Medulla oblongata (tissue), 1 donor: Measurements from ENCODE around the gene SLC46A2.

Experiments used
- DNase-seq: peaks from one replicate; pipeline ENCODE4 v3.0.0-alpha.2; 2015; ENCODE audit errors: extremely low spot score

Gene SLC46A2

GRCh38 chr9:112885324-112885723 lies 5.4 kb downstream of the SLC46A2 start:
- DNase-seq = no peak

GRCh38 chr9:112884721-112885120 lies 6.0 kb downstream of the SLC46A2 start:
- no peak for DNase-seq

- DNase-seq = no peak
Measured at GRCh38 chr9:112884101-112884500, 6.6 kb downstream of the SLC46A2 start.

GRCh38 chr9:112881331-112881730 lies 9.3 kb downstream of the SLC46A2 start:
- no peak for DNase-seq

GRCh38 chr9:112880650-112881049 lies 10.0 kb downstream of the SLC46A2 start:
- no peak for DNase-seq

GRCh38 chr9:112878752-112879151 lies 11.9 kb downstream of the SLC46A2 start:
- no peak for DNase-seq

- DNase-seq = no peak
Measured at GRCh38 chr9:112873773-112874405, 16.8 kb downstream of the SLC46A2 start.

GRCh38 chr9:112872019-112872418 lies 18.7 kb downstream of the SLC46A2 start:
- DNase-seq = no peak

- no peak for DNase-seq
Measured at GRCh38 chr9:112870556-112870955, 20.1 kb downstream of the SLC46A2 start.

- no peak for DNase-seq
Measured at GRCh38 chr9:112869917-112870316, 20.8 kb downstream of the SLC46A2 start.

GRCh38 chr9:112869041-112869529 lies 21.6 kb downstream of the SLC46A2 start:
- no peak for DNase-seq

- DNase-seq = no peak
Measured at GRCh38 chr9:112868461-112868860, 22.2 kb downstream of the SLC46A2 start.

- DNase-seq = no peak
Measured at GRCh38 chr9:112867275-112867991, 23.2 kb downstream of the SLC46A2 start.

GRCh38 chr9:112866662-112867274 lies 23.9 kb downstream of the SLC46A2 start:
- no peak for DNase-seq

- DNase-seq = no peak
Measured at GRCh38 chr9:112864982-112865381, 25.7 kb downstream of the SLC46A2 start.

- DNase-seq = no peak
Measured at GRCh38 chr9:112864403-112864802, 26.3 kb downstream of the SLC46A2 start.

GRCh38 chr9:112863746-112864145 lies 26.9 kb downstream of the SLC46A2 start:
- DNase-seq = no peak

- DNase-seq = peak; percentile 73
Measured at GRCh38 chr9:112863214-112863613, 27.5 kb downstream of the SLC46A2 start.

GRCh38 chr9:112861638-112862555 lies 28.8 kb downstream of the SLC46A2 start:
- DNase-seq = peak; percentile 75

- no peak for DNase-seq
Measured at GRCh38 chr9:112861155-112861554, 29.5 kb downstream of the SLC46A2 start.

GRCh38 chr9:112860451-112860850 lies 30.2 kb downstream of the SLC46A2 start:
- DNase-seq = no peak

- peak; percentile 79 for DNase-seq
Measured at GRCh38 chr9:112858625-112859147, 32.0 kb downstream of the SLC46A2 start.
